GM12872 (cell line): Measurements from ENCODE around the gene CLEC2D.

Source experiments
- TF ChIP-seq, protein P1 (sequence below): IDR thresholded peaks from 3 replicates; pipeline ENCODE4 v1.5.1; 2011; ENCODE audit warnings: low read depth, mild to moderate bottlenecking, low read length, moderate library complexity; ENCODE audit not compliant: insufficient read depth

CLEC2D gene

GRCh38 chr12:9732921-9733461 lies 63.5 kb downstream of the CLEC2D start, which contains the start of gene CLECL1:
TSS of gene CLECL1 (minus strand) at chr12:9733097.
- TF ChIP-seq, protein P1, sequence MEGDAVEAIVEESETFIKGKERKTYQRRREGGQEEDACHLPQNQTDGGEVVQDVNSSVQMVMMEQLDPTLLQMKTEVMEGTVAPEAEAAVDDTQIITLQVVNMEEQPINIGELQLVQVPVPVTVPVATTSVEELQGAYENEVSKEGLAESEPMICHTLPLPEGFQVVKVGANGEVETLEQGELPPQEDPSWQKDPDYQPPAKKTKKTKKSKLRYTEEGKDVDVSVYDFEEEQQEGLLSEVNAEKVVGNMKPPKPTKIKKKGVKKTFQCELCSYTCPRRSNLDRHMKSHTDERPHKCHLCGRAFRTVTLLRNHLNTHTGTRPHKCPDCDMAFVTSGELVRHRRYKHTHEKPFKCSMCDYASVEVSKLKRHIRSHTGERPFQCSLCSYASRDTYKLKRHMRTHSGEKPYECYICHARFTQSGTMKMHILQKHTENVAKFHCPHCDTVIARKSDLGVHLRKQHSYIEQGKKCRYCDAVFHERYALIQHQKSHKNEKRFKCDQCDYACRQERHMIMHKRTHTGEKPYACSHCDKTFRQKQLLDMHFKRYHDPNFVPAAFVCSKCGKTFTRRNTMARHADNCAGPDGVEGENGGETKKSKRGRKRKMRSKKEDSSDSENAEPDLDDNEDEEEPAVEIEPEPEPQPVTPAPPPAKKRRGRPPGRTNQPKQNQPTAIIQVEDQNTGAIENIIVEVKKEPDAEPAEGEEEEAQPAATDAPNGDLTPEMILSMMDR, result no peak

GRCh38 chr12:9735601-9736000 lies 66.1 kb downstream of the CLEC2D start:
- TF ChIP-seq, protein P1, result no peak

DNA sequence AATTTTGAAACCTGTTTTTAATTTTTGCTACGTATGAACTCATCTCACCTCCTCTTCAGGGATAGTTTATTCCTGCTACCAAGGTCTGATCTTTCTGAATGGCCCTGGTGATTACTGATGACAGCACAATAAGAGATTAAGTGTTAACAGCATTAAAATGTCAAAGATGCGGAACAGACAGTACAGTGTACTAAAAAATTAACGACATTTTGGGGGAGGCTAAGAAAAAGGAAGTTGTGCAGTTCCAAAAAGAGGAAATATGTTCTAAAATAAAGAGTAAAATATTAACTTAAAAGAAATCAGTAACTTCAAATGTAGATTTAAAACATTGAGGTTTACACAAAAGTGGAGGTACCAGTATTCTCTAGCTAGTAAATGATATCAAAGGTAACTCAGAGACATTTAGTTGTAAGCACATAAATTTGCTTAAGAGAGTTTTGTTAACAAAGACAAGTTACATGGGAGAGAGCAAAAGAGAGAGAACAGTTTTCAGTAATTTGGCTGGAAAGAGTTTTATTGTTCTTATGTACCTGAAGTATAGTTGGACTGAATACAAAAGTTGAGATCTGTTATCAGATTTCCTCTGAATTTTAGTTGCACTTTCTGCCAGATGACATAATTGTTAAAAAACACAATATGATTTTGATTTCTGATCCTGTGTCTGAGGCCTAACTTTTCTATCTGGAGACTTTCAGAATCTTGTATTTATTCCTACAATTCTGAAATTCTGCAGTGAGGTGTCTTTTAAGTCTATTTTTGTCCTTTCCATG lies 67.6 kb downstream of the CLEC2D start:
- TF ChIP-seq, protein P1, result no peak

DNA sequence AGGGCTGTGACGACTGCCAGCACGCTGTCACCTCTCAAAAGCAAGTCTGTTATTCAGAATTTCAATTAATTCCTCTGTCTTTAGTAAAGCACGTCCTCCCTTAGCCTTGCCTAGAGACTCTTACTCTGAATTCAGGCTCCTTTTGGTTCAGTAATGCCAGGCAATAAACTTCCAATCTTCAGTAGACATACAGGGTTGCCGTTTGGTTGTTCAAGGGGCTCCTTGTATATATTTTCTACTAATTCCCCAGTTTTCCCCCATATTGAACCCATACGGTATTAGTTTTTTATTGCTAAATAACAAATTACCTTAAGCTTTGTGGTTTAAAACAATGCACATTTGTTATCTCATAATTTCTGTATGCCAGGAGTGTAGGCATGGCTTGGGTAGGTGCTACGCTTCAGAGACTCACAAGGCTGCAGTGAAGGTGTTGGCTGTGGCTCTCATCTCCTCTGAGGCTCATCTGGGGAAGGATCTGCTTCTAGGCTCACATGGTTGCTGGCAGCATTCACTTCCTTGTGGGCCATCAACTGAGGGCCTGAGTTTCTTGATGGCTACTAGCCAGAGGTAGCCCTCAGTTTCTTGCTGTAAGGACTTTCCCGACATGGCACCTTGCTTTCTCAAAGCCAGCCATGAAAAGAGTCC lies 70.7 kb downstream of the CLEC2D start:
- TF ChIP-seq, protein P1, result no peak

GRCh38 chr12:9741726-9742125 lies 72.2 kb downstream of the CLEC2D start:
- TF ChIP-seq, protein P1, result no peak

DNA sequence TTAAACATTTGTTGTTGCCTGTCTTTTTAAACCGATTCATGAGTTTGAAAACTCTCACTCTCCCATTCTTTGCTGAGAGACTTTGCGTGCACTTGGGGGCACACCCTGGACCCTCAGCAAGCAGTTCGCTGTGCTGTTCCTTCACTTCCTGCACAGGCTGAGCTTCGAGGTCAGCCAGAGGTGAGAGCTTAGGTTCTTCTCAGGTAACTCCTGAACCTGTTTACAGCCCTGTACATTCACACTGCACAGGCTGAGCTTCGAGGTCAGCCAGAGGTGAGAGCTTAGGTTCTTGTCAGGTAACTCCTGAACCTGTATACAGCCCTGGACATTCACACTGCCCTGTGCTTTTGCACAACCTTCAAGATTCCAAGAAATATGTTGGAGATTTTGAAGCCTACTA lies 73.1 kb downstream of the CLEC2D start:
- TF ChIP-seq, protein P1, result no peak

DNA sequence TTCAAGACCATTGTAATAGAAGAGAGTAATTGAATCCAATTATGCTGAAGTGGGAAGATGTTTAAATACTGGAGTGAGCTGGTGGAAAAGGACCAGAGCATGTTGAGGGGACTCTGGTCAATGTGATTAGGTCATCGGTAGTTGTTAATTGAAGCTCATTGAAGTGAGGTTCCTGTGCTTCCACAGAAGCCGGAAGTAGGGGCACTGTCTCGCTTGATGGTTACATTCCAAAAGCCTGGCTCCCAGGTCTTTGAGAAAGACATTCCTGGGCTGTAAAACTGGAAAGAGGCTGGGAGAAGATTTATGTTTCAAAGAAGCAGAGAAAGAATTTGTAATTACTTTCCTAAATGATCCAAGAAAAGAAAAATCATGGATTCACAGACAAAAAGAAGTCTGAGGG lies 75.7 kb downstream of the CLEC2D start:
- TF ChIP-seq, protein P1, result no peak
